GM19193 (cell line): ENCODE measurements around the gene MOSPD3.

Source experiments
- POLR2A ChIP-seq: IDR thresholded peaks from 4 replicates; pipeline ENCODE4 v1.6.1; 2011; ENCODE audit not compliant: insufficient read depth, insufficient read length; ENCODE audit errors: extremely low read depth

The MOSPD3 gene

GRCh38 chr7:100572949-100573675 lies 39.2 kb upstream of the MOSPD3 start:
- peak; percentile 5 for TF ChIP-seq POLR2A

GRCh38 chr7:100573691-100574361 lies 38.5 kb upstream of the MOSPD3 start, which contains the start of gene SAP25:
SAP25 (minus strand) TSS chr7:100573900; CDS start chr7:100573742, 158 bp downstream.
- TF ChIP-seq POLR2A, result no peak

GRCh38 chr7:100574362-100575205 lies 37.8 kb upstream of the MOSPD3 start:
- TF ChIP-seq POLR2A, result no peak

- no peak for TF ChIP-seq POLR2A
Measured at GRCh38 chr7:100575206-100575631, 37.1 kb upstream of the MOSPD3 start.

DNA sequence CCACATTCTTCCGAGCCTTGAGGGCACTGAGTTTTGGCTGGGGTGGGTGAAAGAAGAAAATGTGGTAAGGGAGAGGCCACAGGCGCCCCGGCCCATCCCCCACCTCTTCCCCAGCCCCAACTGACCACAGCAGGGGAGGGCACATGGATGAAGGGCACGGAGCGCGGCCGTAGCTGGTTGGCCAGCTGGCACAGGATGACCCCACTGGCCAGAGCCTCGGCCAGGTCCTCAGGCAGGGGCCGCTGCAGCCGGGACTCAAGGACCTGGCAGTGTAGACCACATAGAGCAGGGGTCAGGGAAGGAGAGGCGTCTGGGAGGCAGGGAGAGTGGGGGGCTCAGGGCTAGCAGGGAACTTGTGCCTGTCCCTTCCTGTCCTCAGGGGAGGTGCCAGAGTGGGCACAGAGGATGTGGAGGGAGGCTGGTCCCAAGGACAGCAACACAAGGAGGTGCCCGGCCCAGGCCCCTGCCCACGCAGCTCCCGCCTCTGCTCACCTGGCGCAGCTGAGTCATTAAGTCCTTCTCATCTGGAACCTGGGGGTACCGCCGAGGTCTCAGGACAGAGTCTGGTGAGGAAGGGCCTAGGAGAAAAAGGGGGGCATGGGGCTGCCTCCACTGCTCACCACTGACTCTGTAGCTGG lies 36.5 kb upstream of the MOSPD3 start:
- no peak for TF ChIP-seq POLR2A

DNA sequence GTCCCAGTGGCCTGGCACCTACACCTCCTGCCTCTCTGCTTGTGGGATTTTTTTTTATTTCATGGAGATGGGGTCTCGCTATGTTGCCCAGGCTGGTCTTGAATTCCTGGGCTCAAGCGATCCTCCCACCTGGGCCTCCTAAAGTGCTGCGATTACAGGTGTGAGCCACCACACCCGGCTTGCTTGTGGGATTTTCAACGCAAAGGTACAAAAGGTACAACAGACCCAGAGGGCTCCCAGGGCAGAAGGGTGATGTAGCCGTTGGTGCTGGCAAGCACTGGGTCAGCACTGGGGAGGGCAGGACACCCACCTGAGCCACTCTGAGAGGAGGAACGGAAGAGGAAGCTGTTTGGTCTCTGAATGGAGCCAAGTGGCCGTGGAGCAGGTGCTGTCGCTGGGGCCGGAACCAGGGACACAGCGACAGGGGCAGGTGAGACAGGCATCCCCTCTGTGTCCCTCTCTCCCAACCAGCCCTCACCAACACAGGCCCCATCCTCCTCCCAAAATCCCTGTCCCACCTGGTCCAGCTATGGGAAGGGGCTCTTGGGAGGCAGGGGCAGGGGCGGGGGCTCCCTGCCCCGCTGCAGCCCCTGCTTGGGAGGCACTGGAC lies 35.9 kb upstream of the MOSPD3 start:
- no peak for TF ChIP-seq POLR2A

- no peak for TF ChIP-seq POLR2A
Measured at GRCh38 chr7:100577103-100577502, 35.2 kb upstream of the MOSPD3 start.

- TF ChIP-seq POLR2A, result no peak
Measured at GRCh38 chr7:100577507-100577906, 34.8 kb upstream of the MOSPD3 start.

- no peak for TF ChIP-seq POLR2A
Measured at GRCh38 chr7:100578246-100579183, 33.8 kb upstream of the MOSPD3 start.

DNA sequence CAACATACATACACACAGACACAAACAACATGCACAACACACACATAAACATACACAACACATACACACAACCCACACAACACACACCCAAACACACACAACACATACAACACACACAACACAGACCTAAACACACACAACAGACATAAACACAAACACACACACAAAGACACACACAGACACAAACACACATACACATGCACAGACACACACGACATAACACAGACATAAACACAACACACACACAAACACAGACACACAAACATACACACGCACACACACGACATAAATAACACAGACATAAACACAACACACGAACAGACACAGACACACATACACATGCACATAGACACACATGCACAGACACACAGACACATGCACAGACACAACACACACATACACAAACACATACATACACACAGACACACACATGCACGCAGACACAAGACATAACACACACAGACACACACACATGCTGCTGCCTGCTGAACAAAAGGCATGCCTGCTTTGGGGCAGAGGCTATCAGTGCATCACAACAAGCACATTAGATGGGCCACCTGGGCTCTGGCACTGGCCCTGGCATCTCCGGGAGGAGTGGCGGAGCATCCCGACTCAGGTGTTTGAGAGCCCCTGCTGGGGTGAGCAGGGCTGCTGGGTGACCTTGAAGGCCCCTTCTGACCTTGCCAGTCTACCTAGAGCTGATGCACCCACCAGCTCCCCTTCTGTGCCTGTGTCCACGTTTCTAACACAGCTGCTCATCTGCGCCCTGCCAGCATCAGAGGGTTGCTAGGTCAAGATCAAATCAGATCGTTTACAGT lies 31.7 kb upstream of the MOSPD3 start:
- no peak for TF ChIP-seq POLR2A

- no peak for TF ChIP-seq POLR2A
Measured at GRCh38 chr7:100582041-100582579, 30.2 kb upstream of the MOSPD3 start.

GRCh38 chr7:100582650-100583049 lies 29.7 kb upstream of the MOSPD3 start:
- TF ChIP-seq POLR2A, result no peak
